Measurements from ENCODE around the gene HTRA2. TPM values are rescaled to one million over a fixed set of nuclear protein-coding genes. Genes with fewer than 3 reads are reported as not detected.
"Not testable (repeated sequence)": the region's sequence is repeated elsewhere in the genome, so short reads cannot be mapped to it uniquely, and the experiment has no call there.

The HTRA2 gene
- polyA plus RNA-seq (ENCODE audit: low read depth in 6 of 6) = 10 to 100 TPM; 33.0 to 52.0 (median 44.7) TPM

GRCh38 chr2:74529357-74530238 is at the start of gene HTRA2, which contains the start of gene AUP1:
Gene HTRA2 (plus strand): TSS chr2:74529933. CDS start chr2:74530007, 74 bp downstream.
Gene AUP1 (minus strand): TSS chr2:74529706. CDS start chr2:74529629, 77 bp downstream.
- Mint-ChIP-seq H3K4me3 (peak within 1 kb of the TSS; percentile 83 to 96 (median 94)), H3K36me3 (peaks cover 15 to 21% of the 10 kb centered on the region in 2 donors), H3K9me3 (peaks cover 0 to 1% (median 0%) of the 10 kb centered on the region in 7 donors), H3K4me1 (peaks cover 46 to 57% (median 49%) of the 10 kb centered on the region in 3 donors), H3K27ac (peak within 1 kb of the TSS; percentile 93 to 97 (median 96)), H3K27me3 (no peaks in the 10 kb centered on the region)
- ATAC-seq (ENCODE audit: low read depth in 2 of 2) (peak; percentile 81 to 82), DNase-seq (peak; percentile 92)

- DNase-seq (no peak), ATAC-seq (ENCODE audit: low read depth in 2 of 2) (no peak)
- peak overlapping the region; percentile 95 to 100 (median 100) for H3K4me3 Mint-ChIP-seq
- H3K36me3 Mint-ChIP-seq = peaks cover 0 to 5% of the 10 kb centered on the region in 2 donors
- no peaks in the 10 kb centered on the region for H3K27me3 Mint-ChIP-seq
- H3K27ac Mint-ChIP-seq = peak overlapping the region in 2 of 6 donors; percentile 38 to 44
- H3K4me1 Mint-ChIP-seq = peaks cover 22 to 39% (median 29%) of the 10 kb centered on the region in 3 donors
- no peaks in the 10 kb centered on the region for H3K9me3 Mint-ChIP-seq
Measured at GRCh38 chr2:74481431-74481830, 48.3 kb upstream of the HTRA2 start.

- peaks cover 0 to 12% of the 10 kb centered on the region in 2 donors for H3K36me3 Mint-ChIP-seq
- ATAC-seq (ENCODE audit: low read depth in 2 of 2) = peak; percentile 40 to 46
- H3K4me3 Mint-ChIP-seq = peak overlapping the region; percentile 95 to 100 (median 100)
- DNase-seq = no peak
- H3K9me3 Mint-ChIP-seq = no peaks in the 10 kb centered on the region
- peaks cover 28 to 39% (median 34%) of the 10 kb centered on the region in 3 donors for H3K4me1 Mint-ChIP-seq
- no peaks in the 10 kb centered on the region for H3K27me3 Mint-ChIP-seq
- H3K27ac Mint-ChIP-seq = peak overlapping the region; percentile 95 to 100 (median 98)
Measured at GRCh38 chr2:74481961-74482800, 47.6 kb upstream of the HTRA2 start.

- H3K9me3 Mint-ChIP-seq = no peaks in the 10 kb centered on the region
- H3K36me3 Mint-ChIP-seq = peaks cover 0 to 12% of the 10 kb centered on the region in 2 donors
- peak within 1 kb of the TSS; percentile 95 to 100 (median 98) for H3K27ac Mint-ChIP-seq
- peak; percentile 92 to 93 for ATAC-seq (ENCODE audit: low read depth in 2 of 2)
- H3K4me1 Mint-ChIP-seq = peaks cover 28 to 35% (median 34%) of the 10 kb centered on the region in 3 donors
- H3K4me3 Mint-ChIP-seq = peak within 1 kb of the TSS; percentile 95 to 100 (median 100)
- H3K27me3 Mint-ChIP-seq = no peaks in the 10 kb centered on the region
- DNase-seq = peak; percentile 95
Measured at GRCh38 chr2:74482801-74483674, 46.7 kb upstream of the HTRA2 start, which contains the start of the genes CCDC142 and TTC31. Gene CCDC142 (minus strand): TSS chr2:74482998. CDS start chr2:74482837, 161 bp downstream. Gene TTC31 (plus strand): TSS chr2:74483081. CDS start chr2:74483096, 15 bp downstream.

GRCh38 chr2:74483675-74484164 is 46.0 kb upstream of the HTRA2 start:
- ATAC-seq (ENCODE audit: low read depth in 2 of 2); DNase-seq; H3K9me3 Mint-ChIP-seq; H3K27me3 Mint-ChIP-seq: not testable (repeated sequence)
- Mint-ChIP-seq H3K4me3 (peak overlapping the region; percentile 95 to 100 (median 100)), H3K36me3 (peaks cover 0 to 12% of the 10 kb centered on the region in 2 donors), H3K4me1 (peaks cover 28 to 35% (median 34%) of the 10 kb centered on the region in 3 donors), H3K27ac (peak overlapping the region in 5 of 6 donors; percentile 29 to 99 (median 95))

GRCh38 chr2:74486141-74486540 is 43.6 kb upstream of the HTRA2 start:
- DNase-seq (no peak), ATAC-seq (ENCODE audit: low read depth in 2 of 2) (no peak)
- peaks cover 0 to 30% of the 10 kb centered on the region in 2 donors for H3K36me3 Mint-ChIP-seq
- H3K27ac Mint-ChIP-seq = no peak overlapping the region
- peaks cover 24 to 35% (median 32%) of the 10 kb centered on the region in 3 donors for H3K4me1 Mint-ChIP-seq
- H3K27me3 Mint-ChIP-seq = no peaks in the 10 kb centered on the region
- H3K9me3 Mint-ChIP-seq = no peaks in the 10 kb centered on the region
- H3K4me3 Mint-ChIP-seq = peak overlapping the region in 1 of 8 donors; percentile 38

- H3K27me3 Mint-ChIP-seq = no peaks in the 10 kb centered on the region
- peak overlapping the region in 1 of 6 donors; percentile 5 for H3K27ac Mint-ChIP-seq
- ATAC-seq (ENCODE audit: low read depth in 2 of 2) (no peak), DNase-seq (no peak)
- H3K36me3 Mint-ChIP-seq = peaks cover 9 to 50% of the 10 kb centered on the region in 2 donors
- no peaks in the 10 kb centered on the region for H3K9me3 Mint-ChIP-seq
- H3K4me1 Mint-ChIP-seq = peaks cover 3 to 24% (median 17%) of the 10 kb centered on the region in 3 donors
- no peak overlapping the region for H3K4me3 Mint-ChIP-seq
Measured at GRCh38 chr2:74488643-74489481, 40.9 kb upstream of the HTRA2 start.

- DNase-seq (no peak), ATAC-seq (ENCODE audit: low read depth in 2 of 2) (no peak)
- H3K4me3 Mint-ChIP-seq = no peak overlapping the region
- no peak overlapping the region for H3K27ac Mint-ChIP-seq
- peaks cover 0 to 20% (median 14%) of the 10 kb centered on the region in 3 donors for H3K4me1 Mint-ChIP-seq
- no peaks in the 10 kb centered on the region for H3K27me3 Mint-ChIP-seq
- peaks cover 14 to 54% of the 10 kb centered on the region in 2 donors for H3K36me3 Mint-ChIP-seq
- no peaks in the 10 kb centered on the region for H3K9me3 Mint-ChIP-seq
Measured at GRCh38 chr2:74489906-74490305, 39.8 kb upstream of the HTRA2 start.

- peaks cover 14 to 45% of the 10 kb centered on the region in 2 donors for H3K36me3 Mint-ChIP-seq
- no peaks in the 10 kb centered on the region for H3K9me3 Mint-ChIP-seq
- H3K4me1 Mint-ChIP-seq = peaks cover 0 to 14% (median 11%) of the 10 kb centered on the region in 3 donors
- no peak overlapping the region for H3K27ac Mint-ChIP-seq
- ATAC-seq (ENCODE audit: low read depth in 2 of 2) (no peak), DNase-seq (no peak)
- no peaks in the 10 kb centered on the region for H3K27me3 Mint-ChIP-seq
- H3K4me3 Mint-ChIP-seq = no peak overlapping the region
Measured at GRCh38 chr2:74491648-74492544, 37.8 kb upstream of the HTRA2 start.

GRCh38 chr2:74493546-74493945 is 36.2 kb upstream of the HTRA2 start:
- Mint-ChIP-seq H3K4me1 (peaks cover 11 to 24% (median 21%) of the 10 kb centered on the region in 3 donors), H3K36me3 (peaks cover 14 to 43% of the 10 kb centered on the region in 2 donors), H3K27ac (no peak overlapping the region), H3K4me3 (no peak overlapping the region), H3K27me3 (peaks cover 5 to 13% (median 12%) of the 10 kb centered on the region in 3 donors), H3K9me3 (no peaks in the 10 kb centered on the region)
- ATAC-seq (ENCODE audit: low read depth in 2 of 2) (no peak), DNase-seq (no peak)
